NK-92 treated with Interleukin-12 subunit alpha and Interleukin-12 subunit beta, amount 100 ng/mL, for 24 hours (cell line): Measurements from ENCODE around the gene OR52E8.
A peak's percentile ranks its signal among the peaks of the same experiment; 100 is the strongest.

Experiments
- DNase-seq: peaks from one replicate; lab custom pipeline; 2025; lab: John Stamatoyannopoulos, UW

The OR52E8 gene

DNA sequence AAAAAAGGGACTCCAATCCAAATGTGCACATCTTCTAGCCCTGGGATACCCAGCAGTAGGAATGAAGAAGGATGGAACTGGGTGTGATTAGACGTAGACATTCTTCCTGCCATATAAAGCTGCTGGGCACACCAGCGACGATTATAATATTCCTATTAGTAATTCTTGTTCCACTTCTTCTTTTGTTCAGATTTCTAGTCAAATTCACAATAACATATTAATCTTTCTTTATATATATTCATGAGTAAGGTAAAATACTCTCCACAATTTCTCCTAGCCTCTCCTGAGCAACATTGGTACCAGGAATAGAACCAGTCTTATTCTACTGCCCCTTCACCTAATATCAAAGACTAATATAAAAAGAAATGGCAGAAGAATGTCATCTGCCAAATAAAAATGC, at the start of gene OR52E8:
Gene OR52E8, minus strand, starts transcription at position 101 of the 400 bp plus-strand sequence. Its CDS starts 0 bp downstream, at position 101.
- no peak for DNase-seq

GRCh38 chr11:5899534-5899933, 42.0 kb upstream of the OR52E8 start:
- no peak for DNase-seq

DNA sequence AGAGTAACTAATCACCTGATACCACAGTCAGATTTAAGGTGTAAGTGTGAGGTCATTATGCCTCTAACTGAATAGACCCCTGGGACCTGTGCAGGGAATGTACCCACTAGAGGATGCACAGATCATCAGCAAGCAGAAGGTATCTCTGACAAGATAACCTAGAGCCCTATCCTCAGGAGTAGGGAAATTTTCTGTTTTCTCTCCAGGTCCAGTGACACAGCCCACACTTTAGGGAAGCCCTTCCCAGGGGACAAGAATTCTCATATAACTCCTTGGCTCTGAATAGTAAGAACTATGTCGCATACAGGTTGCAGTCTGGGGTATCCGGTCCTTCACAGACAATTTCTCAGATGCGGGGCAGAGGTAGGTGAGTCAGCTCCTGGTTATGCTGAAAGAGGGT, 35.4 kb upstream of the OR52E8 start, which contains the start of gene OR52E5:
Gene OR52E5, plus strand, starts transcription at position 301 of the 400 bp plus-strand sequence. CDS start 7,569 bp downstream, outside the sequence.
- DNase-seq: no peak

- DNase-seq: no peak
These were observed 33.8 kb upstream of the OR52E8 start for GRCh38 chr11:5891216-5891800.

DNA sequence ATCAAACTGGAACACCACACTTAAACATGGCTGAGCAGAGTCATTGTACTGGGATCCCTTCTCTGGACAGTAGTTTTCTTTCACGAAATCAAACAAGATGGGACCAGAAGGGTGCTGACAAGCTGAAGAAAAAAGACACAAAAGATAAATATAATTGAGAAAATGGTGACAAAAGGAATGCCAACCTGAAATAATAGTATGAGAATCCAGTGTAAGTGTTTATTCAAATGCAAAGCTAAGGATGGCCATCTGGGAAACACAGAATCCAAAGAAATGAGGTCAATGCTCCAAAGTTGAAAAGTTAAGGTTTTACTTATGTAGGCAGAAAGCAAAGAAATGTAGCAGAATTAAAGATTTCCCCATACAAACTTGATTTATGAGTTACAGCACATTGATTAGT, 30.2 kb upstream of the OR52E8 start:
- no peak for DNase-seq

DNA sequence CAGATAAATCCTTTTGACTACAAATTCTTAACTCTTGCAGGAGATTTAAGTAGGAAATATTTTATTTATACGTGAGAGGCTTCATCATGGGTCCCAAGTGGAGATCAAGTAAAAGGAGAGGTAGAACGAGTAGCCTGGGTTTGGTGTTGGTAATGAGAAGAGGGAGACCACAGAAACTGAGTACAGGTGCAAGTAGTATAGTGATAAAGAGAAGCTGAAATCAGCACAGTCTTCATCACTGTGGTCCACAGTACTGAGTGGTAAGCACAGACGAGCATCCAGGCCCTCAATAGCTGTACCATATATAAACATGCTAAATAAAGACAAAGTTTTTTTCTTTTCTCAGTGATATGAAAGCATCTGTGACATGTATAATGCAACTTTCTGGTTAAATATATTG, 29.7 kb upstream of the OR52E8 start:
- no peak for DNase-seq

DNA sequence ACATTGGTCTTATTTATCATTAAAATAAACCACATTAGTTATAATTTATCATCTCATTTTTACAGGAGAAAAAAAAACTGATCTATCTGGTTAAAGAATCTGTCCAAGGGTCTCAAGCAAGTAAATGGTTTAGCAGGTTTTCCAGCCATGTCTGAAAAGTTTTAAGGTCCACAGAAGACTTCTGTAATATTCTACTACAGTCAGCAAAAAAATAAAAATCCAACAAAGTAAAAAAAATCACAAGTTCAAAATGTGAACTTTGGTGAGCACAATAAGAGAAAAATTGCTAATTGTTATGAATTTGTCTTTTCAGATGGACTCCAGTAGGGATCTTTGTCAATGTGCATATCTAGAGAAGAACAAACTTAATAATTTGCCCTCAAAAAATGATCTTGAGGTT, 24.3 kb upstream of the OR52E8 start:
- DNase-seq: no peak

DNA sequence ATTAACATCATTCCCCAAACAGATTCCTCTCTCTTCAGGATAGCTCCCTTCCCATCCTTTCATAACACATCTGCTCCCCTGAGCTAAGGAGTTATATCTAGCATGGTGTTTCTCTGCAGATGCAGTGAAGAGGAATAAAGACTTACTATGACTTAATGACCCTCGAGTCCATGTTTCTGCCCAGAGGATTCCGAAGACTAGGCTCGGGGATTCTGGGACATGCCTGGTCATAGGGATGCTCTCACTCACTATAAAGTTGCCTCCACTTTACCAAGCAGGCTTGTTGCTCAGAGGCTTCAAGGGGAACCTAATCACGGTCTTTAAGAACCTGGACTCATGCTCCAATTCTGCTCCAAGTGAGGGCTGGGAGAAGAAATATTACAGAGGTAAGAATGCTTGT, 22.8 kb upstream of the OR52E8 start, which contains the start of gene OR52E4:
Gene OR52E4, plus strand, starts transcription at position 301 of the 400 bp plus-strand sequence. CDS start 3,664 bp downstream, outside the sequence.
- DNase-seq: no peak

DNA sequence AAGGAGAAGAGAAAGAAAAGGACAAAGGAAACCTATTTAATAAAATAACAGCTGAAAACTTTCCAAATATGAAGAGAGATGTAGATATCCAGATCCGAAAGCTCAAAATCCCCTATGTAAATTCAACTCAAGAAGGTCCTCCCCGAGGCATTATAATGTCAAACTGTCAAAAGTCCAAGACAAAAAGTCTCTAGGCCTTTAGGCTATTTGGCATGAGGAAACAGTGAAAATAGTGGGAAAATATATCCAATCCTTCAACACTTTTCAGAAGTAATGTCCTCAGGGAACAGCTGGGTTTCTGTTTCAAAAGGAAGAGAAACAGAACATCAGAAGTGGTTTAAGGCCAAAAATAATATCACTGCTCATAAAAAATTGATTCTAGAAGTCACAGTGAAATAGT, 21.1 kb upstream of the OR52E8 start:
- no peak for DNase-seq

DNA sequence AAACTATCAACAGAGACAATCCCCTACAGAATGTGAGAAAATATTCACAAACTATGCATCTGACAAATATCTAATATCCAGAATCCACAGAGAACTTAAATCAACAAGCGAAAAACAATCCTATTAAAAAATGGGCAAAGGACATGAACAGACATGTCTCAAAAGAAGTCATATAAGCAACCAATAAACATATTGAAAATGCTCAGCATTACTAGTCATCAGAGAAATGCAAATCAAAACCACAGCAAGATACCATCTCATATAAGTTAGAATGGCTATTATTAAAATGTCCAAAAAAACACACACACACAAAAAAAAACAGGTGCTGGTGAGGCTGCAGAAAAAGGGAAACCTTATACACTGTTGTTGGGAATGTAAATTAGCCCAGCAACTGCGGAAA, 8.3 kb upstream of the OR52E8 start:
- no peak for DNase-seq

- DNase-seq: no peak
These were observed 6.5 kb downstream of the OR52E8 start for GRCh38 chr11:5851002-5851401.

DNA sequence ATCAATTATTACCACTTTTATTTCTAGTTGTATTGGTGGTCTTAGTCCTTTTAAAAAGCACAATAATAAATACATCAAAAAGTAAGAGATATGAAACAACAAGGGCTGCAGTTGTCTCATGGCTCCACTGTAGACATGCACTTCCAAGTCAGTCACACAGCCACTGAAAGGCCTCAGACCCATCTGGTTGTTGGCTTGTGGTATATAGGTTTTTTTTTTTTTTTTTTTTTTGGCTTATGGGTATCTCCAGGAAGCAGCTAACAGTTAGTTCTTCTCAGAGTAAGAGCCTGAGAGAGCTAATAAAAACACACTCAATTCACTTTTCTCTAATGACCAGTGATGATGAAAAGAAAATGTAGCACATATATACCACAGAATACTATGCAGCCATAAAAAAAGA, 9.8 kb downstream of the OR52E8 start:
- DNase-seq: no peak

DNA sequence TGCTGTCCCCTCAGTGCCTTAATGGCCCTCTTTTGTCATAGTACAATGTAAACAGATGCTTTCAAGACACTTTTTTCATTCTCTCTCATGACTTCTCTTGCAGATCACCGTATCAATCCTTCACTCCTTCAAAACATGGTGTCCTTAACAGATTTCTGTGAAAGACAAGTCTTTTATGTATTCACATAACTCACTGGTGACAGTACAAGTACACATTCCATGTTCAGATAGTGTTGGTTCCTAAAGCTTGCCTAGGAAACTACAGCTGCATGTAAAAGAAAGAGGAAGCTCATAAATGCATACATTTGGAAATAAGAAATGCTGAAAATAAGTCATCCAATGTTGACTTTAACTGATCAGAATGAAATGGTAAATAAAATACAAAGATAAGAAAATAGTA, 10.8 kb downstream of the OR52E8 start:
- DNase-seq: no peak

DNA sequence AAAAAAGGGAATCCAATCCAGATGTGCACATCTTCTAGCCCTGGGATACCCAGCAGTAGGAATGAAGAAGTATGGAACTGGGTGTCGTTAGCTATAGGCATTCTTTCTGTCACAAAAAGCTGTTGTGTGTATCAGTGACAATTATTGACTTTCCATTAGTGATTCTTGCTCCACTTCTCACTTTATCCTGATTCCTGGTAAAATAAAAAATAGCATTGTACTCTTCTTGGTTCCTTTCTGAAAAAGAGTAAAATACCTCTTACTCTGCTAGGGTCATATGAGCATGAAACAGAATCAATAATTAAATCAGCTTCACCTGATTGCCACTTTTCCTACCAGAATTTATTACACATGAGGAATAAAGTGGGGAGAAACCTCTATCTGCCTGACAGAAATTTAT, 15.7 kb downstream of the OR52E8 start, which contains the start of gene OR52E6:
Gene OR52E6, minus strand, starts transcription at position 101 of the 400 bp plus-strand sequence. Its CDS starts 0 bp downstream, at position 101.
- DNase-seq: no peak

DNA sequence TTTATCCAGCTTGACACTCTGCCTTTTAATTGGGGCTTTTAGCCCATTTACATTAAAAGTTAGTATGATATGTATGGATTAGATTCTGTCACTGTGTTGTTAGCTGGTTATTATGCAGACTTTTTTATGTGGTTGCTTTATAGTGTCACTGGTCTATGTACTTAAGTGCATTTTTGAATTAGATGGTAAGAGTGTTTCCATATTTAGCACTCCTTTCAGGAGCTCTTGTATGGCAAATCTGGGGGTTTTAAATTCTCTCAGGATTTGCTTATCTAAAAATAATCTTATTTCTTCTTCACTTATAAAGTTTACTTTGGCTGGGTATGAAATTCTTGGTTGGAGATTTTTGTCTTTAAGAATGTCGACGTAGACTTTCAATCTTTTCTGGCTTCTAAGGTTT, 19.8 kb downstream of the OR52E8 start:
- no peak for DNase-seq

DNA sequence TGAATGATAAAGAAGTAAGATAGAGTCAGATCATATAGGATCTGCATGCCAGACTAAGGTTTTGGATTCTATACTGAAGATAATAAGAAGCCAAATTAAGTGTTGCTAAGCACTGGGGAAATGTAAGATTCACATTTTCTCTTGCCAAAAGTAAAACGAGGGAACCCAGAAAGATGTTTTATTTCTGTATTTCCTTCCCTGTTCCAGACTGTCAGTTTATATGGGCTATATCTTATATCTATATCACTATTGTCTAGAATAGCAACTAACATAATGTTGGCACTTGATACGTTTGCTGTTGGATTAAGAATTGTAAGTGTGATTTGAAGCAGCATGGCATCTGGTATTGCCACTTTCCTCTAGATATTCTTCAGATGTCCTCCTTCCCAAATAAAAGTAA, 24.0 kb downstream of the OR52E8 start:
- no peak for DNase-seq

GRCh38 chr11:5831196-5831829, 26.2 kb downstream of the OR52E8 start:
- DNase-seq: no peak

GRCh38 chr11:5818245-5818886, 39.1 kb downstream of the OR52E8 start:
- no peak for DNase-seq

- DNase-seq: no peak
These were observed 42.0 kb downstream of the OR52E8 start for GRCh38 chr11:5815534-5815933.

DNA sequence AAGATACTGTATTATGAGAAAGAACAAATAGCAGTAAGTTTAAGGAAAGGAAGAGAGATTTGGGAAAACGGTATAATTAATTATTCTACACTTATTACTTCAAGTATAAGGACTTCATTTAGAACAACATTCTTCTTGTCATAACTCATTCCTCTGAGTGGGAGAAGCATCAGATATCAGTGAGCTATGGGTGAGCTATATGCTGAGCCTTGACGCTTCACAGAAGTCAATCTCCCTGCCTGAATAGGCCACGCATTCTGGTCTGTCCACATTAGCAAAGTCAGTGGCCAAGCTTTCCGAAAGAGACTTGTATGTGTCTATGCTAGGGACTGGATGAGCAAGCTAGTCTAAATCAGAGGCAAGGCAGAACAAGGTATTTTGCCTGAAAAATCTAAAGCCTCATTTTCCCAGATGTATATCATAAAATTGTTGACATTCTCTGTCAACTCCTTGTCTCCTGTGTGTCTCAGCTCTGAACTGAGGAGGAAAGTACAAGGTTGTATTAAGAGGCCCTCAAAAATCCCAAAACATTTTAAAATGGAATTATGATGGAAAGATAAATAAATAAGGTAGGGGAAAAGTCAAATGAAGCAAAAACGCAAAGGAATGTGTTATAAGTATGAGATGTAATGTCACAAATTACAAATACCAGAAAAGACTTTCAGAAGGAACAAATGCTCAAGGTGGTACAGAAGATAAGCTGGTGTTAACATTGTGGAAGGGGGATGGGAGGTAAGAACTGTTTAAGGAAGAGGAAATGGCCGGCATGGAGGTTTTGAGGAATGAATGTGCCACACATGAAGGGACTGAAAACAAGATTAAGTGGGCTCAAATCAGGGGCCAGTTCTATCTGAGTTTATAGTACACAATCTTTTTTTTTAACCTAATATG, 47.3 kb downstream of the OR52E8 start:
- no peak for DNase-seq

- DNase-seq: no peak
These were observed 48.4 kb downstream of the OR52E8 start for GRCh38 chr11:5809122-5809519.

GRCh38 chr11:5808500-5809121, 48.9 kb downstream of the OR52E8 start, which contains the start of gene OR52N2:
Gene OR52N2 (plus strand): TSS chr11:5808924. CDS start chr11:5820336, 11,412 bp downstream.
- peak; percentile 44 for DNase-seq
